Right lobe of liver (tissue), 4 donors: ENCODE data around the gene PLXNC1.

Source experiments
- POLR2A ChIP-seq: fragments of 450-650 bp; IDR thresholded peaks from one replicate; pipeline ENCODE4 v1.6.1; 2017; ENCODE audit warnings: antibody characterized with exemption, mild to moderate bottlenecking
- TF ChIP-seq, protein P1 (sequence below), 4 donors: fragments of 200-600 bp in 3 of 4; fragments of 450-650 bp in 1 of 4; IDR thresholded peaks; one replicate each; pipeline versions ENCODE4 v1.5.1 to v1.8.0; 2016 to 2022; ENCODE audit warnings: antibody characterized with exemption in 4 of 4, mild to moderate bottlenecking in 2 of 4
- donor health status: DM: no; HTN: no; CAD: no.
- donor health status: DM: no; HTN: no; CAD: no.
- donor health status: DM: no; HTN: yes; CAD: no.

DNA sequence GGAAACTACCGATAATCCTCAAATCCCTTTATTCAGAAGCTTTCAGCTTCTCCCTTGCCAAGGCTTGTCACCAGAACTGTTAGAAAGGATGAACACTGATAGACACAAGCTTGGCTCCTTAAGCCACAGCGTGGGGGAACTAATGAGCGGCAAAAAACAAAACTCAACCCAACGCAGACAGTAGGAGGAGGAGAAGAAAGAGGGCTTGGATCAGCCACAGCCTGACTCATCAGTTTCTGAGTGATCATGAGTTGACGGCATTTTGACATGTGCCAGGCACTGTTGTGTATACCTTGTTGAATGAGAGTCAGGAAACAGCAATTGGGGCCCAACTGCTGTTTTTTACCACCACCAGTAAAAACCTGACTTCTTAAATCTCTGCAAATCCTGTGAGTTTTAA, 23.7 kb downstream of the PLXNC1 start:
- no peak for TF ChIP-seq POLR2A
- TF ChIP-seq, protein P1, sequence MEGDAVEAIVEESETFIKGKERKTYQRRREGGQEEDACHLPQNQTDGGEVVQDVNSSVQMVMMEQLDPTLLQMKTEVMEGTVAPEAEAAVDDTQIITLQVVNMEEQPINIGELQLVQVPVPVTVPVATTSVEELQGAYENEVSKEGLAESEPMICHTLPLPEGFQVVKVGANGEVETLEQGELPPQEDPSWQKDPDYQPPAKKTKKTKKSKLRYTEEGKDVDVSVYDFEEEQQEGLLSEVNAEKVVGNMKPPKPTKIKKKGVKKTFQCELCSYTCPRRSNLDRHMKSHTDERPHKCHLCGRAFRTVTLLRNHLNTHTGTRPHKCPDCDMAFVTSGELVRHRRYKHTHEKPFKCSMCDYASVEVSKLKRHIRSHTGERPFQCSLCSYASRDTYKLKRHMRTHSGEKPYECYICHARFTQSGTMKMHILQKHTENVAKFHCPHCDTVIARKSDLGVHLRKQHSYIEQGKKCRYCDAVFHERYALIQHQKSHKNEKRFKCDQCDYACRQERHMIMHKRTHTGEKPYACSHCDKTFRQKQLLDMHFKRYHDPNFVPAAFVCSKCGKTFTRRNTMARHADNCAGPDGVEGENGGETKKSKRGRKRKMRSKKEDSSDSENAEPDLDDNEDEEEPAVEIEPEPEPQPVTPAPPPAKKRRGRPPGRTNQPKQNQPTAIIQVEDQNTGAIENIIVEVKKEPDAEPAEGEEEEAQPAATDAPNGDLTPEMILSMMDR (IDR thresholded peaks at IDR 0.05), result no peak
